NCI-H2196 treated with DMSO at 0.1 percent for 48 hours (cell line): Measurements from ENCODE around the gene PSD.

Experiments
- DNase-seq: peaks from one replicate; lab custom pipeline; 2025; ENCODE audit not compliant: unreplicated experiment; lab: John Stamatoyannopoulos, UW

The PSD gene

GRCh38 chr10:102393411-102394078, 25.0 kb downstream of the PSD start:
- DNase-seq: no peak

GRCh38 chr10:102392306-102392705, 26.3 kb downstream of the PSD start:
- no peak for DNase-seq

GRCh38 chr10:102389894-102390293, 28.7 kb downstream of the PSD start:
- no peak for DNase-seq

- no peak for DNase-seq
These were observed 33.8 kb downstream of the PSD start for GRCh38 chr10:102384606-102385429.

GRCh38 chr10:102384053-102384452, 34.5 kb downstream of the PSD start:
- no peak for DNase-seq

GRCh38 chr10:102382871-102383270, 35.7 kb downstream of the PSD start:
- no peak for DNase-seq

- DNase-seq: no peak
These were observed 36.6 kb downstream of the PSD start for GRCh38 chr10:102381983-102382382.

GRCh38 chr10:102379383-102379782, 39.2 kb downstream of the PSD start:
- DNase-seq: no peak

- no peak for DNase-seq
These were observed 41.7 kb downstream of the PSD start for GRCh38 chr10:102376901-102377300.

GRCh38 chr10:102375867-102376266, 42.7 kb downstream of the PSD start:
- DNase-seq: no peak

- DNase-seq: no peak
These were observed 43.3 kb downstream of the PSD start for GRCh38 chr10:102375250-102375649.

GRCh38 chr10:102371295-102371694, 47.3 kb downstream of the PSD start:
- DNase-seq: no peak

GRCh38 chr10:102368077-102368476, 50.5 kb downstream of the PSD start:
- no peak for DNase-seq

GRCh38 chr10:102367441-102367840, 51.1 kb downstream of the PSD start:
- DNase-seq: no peak

- no peak for DNase-seq
These were observed 59.7 kb downstream of the PSD start for GRCh38 chr10:102358712-102359382.

GRCh38 chr10:102354451-102354850, 64.1 kb downstream of the PSD start:
- DNase-seq: no peak
